CD4-positive, alpha-beta T cell treated with Interleukin-6 at 100 ng/mL for 8 hours (primary cell): ENCODE data around the gene RASA3.
A peak's percentile ranks its signal among the peaks of the same experiment; 100 is the strongest.

Experiments
- DNase-seq: peaks from one replicate; pipeline ENCODE4 v3.0.0-alpha.2; 2020; ENCODE audit warnings: mixed read lengths, low spot score

Gene RASA3

DNA sequence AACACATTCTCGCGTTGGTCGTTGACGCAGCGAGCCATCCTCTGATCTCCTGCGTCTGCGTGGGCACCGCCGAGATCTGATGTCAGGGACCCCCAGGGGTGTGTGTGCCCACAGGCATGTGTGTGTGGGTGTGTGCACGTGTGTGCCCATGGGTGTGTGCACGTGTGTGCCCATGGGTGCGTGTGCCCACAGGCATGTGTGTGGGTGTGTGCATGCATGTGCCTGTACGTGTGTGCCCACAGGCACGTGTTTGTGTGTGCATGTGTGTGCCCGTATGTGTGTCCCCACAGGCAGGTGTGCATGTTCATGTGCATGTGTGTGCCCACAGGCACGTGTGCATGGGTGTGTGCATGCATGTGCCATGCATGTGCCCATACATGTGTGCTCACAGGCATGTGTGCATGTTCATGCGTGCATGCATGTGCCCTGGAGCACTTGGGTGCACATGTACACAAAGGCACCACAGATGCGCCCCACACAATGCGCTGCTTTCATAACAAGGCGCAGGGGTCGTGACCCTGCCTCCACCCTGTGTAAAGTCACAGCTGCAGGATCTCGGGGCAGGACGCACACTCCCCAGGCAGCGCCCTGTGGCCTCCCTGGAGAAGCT, 77.5 kb downstream of the RASA3 start:
- DNase-seq: no peak

DNA sequence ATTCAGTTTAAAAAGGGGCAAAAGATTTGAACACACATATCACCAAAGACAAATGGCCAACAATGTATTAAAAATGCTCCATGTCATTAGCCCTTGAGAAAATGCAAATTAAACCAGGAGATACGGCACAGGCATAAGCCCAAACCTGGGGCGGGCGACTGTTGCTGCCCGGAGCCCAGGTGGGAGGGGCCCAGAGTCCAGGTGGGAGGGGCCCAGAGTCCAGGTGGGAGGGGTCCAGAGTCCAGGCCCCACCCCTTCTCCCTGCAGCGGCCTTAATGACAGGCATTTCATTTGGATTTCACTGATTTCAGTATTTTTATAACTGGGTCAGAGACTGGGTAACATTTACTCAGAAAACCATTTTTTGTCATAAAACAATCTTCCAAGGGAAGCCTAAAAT, 78.2 kb downstream of the RASA3 start:
- DNase-seq: no peak

DNA sequence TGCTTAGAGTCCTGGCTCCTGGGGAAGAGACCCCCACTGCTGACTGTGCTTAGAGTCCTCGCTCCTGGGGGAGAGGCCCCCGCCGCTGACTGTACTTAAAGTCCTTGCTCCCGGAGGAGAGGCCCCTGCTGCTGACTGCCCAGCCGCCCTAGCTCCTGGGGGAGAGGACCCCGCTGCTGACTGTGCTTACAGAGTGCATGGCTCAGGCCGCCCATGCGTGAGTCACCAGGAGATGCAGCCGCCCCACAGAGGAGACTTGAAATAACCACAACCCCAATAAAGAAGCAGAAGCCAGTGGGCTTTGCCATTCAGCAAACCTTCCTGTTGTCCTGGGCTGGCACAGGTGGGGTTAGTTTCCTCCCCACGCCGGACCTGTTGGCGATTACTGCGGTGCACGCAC, 79.4 kb downstream of the RASA3 start:
- no peak for DNase-seq

DNA sequence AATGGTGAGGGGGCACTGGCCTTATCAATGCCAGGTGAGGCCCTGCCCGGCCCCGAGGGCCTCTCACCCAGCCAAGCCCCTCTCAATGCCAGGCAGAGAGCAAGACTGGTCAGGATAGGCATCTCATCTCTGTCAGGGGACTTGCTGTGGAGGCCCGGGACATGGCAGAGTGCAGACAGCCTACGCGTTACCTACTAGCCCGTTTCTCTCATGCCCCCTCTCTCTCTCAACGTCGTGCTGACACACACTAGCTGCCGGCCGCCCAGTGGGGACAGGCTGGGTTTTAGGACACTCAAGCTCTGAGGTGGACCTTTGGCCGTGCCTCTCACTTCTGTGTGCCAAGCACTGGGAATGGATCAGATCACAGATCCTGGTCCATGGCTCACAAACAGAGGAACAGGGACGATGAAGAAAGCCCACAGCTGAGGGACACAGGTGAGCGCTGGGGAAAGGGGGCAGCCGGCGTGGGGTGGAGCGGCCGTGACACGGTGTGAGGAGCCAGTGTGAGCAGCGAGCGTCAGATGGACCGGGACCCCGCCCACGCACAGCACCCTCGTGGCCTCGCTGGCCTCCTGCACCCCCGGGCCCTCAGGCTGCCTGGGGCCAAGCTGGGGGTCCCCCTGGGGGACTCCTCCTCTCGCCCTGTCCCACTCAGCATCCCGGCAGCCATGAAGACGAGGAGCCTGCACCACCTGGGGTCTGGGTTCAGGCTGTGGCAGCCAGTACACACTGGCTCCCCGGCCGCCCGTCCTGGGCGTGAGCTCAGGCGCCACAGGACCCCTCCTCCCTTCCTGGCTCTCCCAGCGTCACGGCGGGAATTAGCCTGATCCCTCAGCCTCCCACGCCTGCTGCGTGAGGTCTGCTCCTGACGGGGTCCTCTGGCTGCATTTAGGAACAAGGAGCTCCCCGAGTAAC, 81.6 kb downstream of the RASA3 start:
- no peak for DNase-seq

DNA sequence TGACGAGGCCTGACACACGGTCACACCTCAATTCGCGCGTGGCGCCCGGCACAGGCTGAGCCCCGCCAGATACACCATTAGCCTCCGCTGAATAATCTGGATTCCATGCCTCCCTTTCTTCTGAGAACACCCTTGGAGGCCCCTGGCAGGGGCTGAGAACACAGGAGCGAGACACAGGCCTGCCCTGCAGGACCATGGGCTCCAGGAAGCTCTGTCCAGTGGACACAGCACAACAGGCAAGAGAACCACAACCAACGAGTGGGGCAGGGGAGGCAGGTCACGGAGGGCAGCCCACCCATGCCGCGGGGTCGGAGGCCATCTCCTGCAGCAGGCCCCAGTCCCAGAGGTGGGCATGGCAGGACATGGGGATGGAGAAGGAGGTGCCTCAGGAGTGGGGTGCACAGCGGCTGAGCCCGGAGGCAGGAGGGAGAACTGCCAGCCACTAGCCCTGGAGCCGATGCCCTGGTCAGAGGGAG, 82.8 kb downstream of the RASA3 start:
- no peak for DNase-seq

DNA sequence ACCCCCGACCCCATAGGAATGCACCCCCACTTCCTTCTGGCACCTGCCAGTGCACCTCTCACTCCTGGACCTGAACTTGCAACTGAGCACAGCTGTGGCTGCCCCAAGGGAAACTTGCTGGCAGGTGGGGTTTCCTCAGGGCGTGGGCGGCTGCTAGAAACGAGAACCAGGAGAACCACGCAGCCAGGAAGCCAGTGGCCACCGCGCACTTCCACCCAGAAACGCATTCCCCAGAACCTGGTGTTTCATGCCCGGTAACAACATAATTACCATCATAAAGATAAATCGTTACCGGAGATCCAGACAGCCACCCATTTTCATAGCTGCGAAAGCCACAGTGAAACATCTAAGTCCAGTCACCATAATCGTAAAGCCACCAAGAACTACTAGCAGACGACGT, 83.4 kb downstream of the RASA3 start:
- peak; percentile 40 for DNase-seq

DNA sequence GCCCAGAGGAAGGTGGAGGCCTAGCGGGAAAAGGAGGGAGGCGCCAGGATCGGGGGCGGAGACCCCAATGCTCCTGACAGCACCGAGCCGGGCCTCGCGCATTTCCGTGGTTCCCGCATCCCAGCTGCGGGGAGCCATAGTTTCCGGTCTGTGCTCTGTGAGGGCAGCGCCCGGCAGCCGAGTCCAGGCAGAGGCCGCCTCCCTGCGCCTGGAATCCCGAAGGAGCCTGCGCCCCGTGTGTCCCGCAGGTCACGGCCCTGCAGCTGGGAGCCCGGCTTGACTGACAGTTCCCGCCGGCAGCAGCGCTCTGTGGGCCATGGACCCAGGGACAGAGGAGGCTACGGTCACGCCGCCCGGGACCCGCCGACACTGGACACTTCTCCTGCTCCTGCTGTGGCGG, 84.0 kb downstream of the RASA3 start:
- DNase-seq: no peak

DNA sequence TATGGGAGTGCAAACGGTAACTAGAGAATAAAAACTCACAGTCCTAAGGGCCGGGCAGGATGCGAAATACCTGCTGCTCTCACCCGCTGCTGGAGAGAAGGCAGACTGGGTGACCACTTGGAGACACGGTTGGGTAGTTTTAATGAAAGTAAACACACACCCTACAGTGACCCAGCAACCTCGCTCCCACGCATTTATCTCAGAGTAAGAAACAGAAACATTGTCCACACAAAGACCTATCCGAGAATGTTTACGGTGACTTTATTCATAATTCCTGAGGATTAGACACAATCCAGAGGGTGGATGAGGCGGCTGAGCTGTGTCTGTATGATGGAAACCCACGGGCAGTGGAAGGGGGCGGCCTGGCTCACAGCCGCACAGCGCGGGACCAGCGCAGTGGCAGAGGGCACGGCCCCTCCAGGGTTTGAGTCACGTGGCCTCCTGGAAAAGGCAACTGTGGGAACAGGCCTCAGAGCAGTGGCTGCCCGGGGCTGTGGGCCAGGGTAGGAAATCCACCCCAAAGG, 85.0 kb downstream of the RASA3 start:
- DNase-seq: no peak

DNA sequence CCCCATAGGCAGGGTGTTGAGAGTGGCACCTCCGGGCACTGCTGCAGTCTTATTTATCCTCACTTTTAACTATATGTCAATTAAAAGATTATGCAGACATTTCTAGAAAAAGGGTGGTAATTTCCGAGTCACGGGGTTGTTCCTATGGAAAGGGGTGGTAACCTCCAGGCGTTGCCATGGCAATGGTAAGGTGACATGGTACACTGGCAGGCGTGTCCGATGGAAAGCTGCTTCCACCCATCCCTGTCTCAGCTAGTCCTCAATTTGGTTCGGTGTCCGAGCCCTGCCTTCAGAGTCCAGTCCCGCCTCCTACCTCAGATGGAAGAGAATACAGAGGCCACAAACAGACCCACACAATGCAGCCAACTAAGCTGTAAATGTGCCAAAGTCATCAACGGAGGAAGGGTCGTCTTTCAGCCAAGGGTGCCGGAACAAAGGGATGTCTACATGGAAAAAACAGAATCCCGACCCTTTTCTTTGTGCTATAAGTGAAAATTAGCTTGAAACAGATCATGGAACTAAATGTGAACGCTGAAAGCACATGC, 85.9 kb downstream of the RASA3 start:
- no peak for DNase-seq

DNA sequence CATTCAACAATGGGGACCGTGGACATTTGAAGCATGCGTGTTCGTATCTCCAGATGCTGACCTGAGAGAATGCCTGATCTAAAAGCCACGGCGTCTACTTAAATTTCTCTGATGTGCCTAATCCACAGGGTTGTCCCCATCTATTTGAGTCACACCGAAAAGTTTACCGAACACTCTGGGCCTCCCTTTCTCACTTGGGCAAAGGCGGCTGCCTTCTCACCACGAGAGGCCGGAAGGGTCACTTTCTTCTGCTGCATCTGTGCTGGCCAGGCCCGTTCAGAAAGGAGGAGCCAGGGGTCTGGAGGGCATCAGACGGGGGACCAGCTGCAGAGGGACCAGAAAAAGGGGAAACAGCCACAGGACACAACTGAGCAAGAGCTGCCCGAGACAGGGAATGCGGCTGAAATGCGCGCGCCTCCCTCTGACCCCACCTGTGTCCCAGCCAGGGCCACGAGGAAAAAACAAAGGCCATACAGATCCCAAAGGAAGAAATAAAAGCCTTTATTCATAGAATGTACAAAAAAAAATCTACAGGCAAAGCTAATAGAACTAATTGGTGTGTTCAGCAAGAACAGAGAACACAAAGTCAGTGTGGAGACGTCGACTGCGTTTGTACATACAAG, 87.2 kb downstream of the RASA3 start:
- DNase-seq: no peak

DNA sequence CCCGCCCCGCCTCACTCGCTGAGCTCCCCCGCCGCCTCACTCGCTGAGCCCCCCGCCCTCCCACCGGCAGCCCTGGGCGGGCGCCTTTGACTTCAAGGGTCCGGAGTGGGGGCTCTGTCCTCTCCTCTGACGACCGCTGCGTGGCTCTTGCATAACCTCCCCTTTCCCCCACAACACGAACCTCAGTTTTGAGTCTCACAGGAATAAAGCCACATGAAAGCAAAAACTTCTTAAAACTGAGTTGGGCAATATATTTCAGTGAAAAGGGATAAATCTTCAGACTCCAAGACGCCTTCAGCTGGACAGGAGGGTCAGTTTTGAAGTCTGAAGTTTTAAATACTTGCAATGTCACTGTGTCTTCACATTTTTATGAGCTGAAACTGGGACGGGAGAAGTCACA, 87.9 kb downstream of the RASA3 start:
- no peak for DNase-seq

DNA sequence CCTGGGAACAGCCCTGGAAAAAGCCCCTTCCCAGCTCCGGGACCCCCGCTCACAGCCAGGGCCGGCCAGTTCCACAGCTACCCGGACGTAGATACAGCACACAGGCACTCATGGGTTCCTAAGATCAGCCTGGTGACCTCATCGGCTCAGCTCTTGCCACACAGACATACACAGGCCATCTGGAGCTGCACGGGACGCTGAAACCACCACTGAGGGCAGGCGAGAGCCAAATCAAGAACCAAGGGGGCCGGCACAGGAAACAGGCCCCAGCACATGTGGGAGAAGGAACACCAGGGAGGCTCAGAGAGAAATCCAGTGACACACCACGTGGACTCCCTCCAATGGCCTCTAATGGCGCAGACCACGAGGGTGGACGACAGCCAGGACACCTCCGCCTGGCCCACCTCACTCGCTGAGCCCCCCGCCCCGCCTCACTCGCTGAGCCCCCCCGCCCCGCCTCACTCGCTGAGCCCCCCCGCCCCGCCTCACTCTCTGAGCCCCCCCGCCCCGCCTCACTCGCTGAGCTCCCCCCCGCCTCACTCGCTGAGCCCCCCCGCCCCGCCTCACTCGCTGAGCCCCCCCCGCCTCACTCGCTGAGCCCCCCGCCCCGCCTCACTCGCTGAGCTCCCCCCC, 88.9 kb downstream of the RASA3 start:
- DNase-seq: no peak

DNA sequence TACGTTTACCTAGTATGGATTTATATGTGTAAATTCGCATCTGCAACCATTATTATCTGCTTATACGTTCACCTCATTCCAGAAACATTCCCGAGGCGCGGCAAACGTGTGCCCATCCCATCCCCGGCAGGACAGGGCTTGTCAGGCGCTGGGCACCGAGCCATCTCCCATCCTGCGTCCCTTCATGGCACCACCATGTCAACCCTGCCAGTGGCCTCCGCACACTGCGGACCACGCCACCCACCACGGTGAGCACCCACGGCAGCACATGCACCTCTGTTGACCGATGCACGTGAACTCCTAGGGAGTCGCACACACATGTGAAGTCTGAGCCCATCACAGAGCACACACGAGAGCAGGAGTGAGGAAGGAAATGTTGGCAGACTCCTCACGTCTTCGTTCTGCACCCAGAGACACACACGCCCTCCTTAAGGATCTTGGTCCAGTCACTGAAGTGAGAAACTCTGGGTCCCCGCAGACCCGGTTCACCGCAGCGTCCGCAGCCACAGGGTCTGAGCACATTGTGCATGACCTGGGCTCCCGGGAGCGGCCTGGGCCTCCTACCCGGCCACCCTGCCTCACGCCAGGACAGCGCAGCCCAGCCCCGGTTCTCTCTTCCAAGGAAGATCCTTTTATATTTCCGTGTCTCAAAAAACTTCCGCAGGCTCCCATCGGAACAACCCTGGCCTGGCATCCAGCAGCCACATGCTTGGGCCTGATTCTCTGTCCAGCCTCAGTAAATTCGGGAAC, 90.2 kb downstream of the RASA3 start:
- DNase-seq: no peak

DNA sequence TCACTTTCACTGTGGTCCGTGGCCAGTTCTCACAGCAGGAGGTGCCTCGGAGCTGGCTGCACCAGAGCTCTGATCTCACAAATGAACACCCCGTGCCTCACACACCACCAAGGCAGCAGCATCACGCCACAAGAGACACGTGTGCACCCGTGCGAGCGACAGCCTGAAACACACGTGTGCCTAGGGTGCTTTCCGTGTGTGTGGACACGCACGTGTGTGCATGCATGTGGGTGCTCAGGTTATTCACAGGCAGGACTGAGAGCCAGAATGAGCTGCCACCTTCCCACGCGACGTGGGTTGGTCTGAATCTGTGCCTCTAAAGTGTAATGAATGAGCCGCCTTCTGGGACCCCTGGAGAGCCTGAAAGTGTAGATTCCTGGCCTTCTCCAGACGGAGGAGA, 90.9 kb downstream of the RASA3 start:
- no peak for DNase-seq

DNA sequence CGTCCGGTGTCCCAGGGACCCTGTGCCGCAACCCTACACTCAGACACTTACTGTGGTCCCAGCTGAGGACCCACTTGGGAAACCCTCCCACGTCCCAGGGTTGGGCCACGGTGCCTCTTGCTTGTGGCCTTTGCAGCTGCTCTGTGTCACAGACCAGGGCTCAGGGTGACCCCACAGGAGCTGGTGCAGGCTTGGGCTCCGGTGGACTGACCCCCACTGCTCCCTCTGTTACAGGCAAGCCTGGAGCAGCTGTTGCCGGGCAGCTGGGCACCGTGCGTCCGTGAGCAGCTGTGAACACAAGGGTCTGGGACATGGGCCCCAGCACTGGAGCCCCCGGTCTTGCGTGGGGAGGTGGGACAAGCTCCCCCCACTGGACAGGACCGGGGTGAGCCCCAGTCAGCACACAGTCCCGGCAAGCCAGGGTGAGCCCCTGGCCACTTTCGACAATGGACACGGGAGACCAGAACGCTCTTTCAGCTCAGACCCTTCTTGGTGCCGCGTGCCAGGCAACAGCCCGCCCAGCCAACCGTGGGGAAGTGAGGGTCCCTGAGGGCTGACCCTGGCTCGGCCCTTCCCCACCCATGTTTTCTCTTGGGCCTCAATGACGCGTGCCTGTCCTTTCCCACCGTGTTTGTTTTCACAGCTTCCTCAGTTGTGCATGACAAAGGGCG, 92.8 kb downstream of the RASA3 start:
- DNase-seq: no peak

DNA sequence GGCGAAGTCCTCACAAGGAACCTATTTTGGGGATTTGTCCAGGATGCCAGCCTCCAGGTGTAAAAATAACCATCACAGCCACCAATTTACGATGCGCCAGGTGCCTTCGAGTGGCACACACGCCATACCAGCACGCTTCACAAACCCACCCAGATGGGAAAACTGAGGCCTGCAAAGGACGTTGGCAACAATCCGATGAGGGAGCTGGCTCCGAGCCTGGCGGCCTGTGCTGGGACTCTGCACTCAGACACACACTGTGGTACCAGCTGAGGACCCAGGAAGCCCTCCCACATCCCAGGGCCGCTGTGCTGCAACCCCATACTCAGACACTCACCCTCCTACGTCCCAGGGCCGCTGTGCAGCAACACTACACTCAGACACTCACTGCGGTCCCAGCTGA, 93.5 kb downstream of the RASA3 start:
- no peak for DNase-seq

DNA sequence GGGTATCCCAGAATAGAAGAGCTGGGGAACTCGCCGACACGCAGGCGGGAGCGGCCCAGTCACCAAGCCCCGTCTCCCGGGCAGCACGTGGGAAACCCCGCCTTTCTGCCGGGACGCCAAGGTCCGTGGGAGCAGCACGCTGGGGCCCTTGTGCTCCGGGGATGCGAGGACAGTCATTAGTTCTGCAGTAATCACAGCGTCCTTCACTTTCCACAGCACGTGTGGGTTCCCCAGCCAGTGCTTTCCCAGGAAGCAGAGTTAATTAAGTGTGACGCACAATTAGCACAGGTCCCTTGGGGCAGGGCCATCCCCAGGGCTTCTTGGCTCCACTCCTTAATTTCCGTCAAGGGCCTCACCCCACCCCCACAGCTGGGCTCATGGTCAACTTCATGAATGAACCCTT, 94.2 kb downstream of the RASA3 start:
- DNase-seq: no peak

DNA sequence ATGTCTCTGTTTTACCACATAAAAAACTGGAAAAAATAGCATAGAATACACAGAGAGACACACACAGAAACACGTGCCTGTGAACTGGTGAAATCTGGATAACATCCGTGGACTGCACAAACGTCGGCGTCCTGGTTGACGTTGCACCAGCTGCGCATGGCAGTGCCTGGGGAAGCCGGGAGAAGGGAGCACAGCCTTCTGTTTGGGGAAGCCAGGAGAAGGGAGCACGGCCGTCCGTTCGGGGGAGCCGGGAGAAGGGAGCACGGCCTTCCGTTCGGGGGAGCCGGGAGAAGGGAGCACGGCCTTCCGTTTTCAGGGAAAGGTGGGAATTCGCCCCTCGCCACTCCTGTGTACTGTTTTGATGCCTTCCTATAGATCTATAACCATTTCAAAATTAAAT, 94.7 kb downstream of the RASA3 start:
- no peak for DNase-seq

DNA sequence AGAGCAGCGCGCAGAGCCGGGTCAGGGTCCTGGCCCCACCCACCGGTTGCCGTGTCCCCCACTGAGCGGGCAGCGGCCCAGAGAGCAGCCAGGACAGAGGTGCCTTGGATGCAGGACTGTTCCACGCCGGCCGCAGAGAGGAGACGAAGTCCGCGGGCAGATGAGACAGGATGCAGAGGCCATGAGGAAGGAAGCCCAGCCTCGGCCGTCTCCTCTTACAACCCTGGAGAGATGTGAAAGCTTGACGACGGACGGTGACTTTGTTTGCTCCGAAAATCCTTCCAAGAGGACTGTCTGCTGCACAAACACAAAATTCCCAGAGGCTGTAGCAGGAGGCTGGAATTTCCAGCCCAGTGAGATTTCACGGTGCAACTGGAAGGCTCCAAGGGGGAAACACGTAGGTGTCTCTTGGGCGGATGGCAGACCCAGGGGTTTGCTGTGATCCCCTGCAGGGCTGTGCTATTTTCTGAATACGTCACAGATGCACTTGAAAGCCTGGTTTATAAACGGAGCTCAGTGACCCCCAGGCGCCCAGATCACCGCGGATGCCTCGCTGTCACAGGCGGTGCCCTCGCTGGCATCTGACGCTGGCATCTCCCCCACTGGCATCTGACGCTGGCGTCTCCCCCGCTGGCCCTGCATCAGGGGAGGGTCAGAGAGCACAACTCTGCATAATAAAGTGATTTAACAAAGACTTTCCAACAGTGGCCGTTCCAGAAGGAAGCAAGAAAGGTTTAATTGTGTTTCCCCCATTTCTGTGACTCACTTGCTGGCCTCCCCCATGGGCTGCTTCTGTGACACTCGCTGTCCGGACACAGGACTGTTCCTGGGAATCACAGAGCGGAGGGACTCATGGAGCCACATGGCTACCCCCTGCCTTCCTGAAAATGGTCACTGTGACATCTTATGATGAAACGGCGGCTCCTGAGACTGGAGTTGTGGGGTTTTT, 96.6 kb downstream of the RASA3 start:
- DNase-seq: no peak

DNA sequence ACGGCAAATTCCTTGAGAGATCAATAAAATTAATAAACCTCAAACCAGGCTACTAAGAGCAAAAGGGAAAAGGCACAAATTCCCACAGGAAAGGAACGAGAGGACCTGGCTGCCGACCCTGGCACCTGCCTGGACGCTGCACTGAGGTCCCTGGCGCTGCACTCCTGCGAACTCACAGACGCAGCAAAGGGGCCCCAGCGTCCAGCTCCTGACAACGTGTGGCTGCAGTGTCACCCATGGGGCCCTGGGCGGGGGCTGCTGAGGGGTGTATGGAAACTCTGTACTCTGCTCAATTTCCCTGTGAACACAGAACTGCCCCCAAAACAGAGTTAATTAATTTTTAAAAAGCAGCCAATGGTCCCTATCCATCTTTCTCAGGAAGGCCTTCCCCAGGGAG, 97.2 kb downstream of the RASA3 start:
- DNase-seq: no peak
